Hepatic stellate cell (primary cell): ENCODE measurements around the gene ADGRA1.

Experiments
- DNase-seq: peaks from one replicate; pipeline ENCODE4 v3.0.0; 2011; ENCODE audit warnings: low spot score

ADGRA1 gene

DNA sequence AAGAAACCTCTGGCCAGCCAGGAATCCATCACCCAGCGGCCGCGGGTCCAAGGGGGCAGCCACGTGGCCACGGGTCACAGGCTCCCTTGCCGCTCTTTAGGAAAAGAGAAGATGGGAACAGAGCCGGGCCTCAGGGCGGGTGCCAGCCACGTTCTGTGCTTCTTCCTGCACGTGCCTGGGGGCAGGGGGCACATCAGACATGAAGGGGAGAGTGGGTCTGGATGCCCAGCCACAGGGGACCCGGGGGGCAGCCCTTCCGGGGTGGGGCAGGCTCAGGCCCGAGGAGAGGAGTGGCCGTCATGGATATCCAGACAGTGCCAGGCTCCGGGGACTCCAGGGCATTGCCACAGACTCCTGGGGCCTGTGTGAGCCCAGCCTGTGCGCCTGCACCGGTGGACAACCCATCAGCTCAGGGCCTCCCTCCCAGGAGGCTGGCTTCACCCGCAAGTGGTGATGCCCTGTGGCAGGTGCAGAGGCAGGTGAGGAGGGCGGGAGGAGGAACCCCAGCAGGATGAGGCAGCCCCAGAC is 31.0 kb upstream of the ADGRA1 start:
- DNase-seq, result no peak

- DNase-seq, result peak; percentile 37
Measured at GRCh38 chr10:133058331-133059092, 29.2 kb upstream of the ADGRA1 start.

DNA sequence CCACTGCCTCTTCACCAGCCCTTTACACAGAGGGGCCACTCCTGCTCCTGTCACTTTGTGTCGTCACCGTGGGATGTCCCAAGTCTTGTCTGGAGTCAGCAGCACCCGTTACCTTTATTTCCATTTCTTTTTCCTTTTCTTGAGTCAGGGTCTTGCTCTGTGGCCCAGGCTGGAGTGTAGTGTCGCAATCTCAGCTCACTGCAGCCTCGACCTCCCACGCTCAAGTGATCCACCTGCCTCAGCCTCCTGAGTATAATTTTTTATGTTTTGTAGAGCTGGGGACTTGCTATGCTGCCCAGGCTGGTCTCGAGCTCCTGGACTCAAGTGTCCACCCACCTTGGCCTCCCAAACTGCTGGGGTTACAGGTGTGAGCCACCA is 28.6 kb upstream of the ADGRA1 start:
- no peak for DNase-seq

GRCh38 chr10:133059571-133059970 is 28.2 kb upstream of the ADGRA1 start:
- no peak for DNase-seq

- DNase-seq, result no peak
Measured at GRCh38 chr10:133060022-133060421, 27.7 kb upstream of the ADGRA1 start.

DNA sequence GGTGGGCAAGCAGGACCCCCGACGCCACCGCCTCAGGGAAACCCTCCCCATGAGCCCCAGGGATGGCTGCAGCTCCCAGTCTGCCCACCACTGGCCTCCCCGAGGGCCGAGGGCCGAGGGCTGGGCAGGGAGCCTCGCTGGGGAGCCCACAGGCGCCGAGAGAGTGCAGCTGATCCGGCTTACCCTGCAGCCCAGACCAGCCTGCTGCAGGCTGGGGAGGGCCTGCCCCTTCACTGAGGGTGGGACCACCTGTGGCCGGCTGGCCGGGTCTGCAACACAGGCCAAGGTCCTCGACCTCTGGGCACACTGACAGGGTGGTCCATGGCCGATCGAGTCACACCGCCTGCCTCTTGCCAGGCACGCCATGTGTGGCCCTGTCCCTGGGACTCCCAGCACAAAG is 27.3 kb upstream of the ADGRA1 start:
- no peak for DNase-seq

DNA sequence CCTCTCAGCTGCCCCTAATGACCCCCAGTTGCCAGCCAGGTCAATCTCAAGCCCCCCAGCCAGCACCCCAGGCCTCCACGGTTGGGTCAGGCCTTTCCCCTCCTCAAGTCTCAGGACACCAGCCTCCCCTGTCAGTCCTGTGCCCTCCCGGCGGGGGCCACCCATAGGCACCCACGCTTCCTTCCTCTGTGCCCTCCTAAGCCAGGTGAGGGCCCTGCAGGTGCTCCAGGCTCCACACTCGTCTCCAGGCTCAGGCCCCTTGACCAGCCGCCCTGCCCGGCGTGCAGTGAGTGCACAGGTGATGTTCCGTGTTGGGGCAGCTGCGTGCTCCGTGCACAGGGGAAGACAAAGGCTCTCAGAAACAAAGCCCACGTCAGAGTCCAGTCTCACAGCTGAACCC is 26.8 kb upstream of the ADGRA1 start:
- DNase-seq, result no peak

DNA sequence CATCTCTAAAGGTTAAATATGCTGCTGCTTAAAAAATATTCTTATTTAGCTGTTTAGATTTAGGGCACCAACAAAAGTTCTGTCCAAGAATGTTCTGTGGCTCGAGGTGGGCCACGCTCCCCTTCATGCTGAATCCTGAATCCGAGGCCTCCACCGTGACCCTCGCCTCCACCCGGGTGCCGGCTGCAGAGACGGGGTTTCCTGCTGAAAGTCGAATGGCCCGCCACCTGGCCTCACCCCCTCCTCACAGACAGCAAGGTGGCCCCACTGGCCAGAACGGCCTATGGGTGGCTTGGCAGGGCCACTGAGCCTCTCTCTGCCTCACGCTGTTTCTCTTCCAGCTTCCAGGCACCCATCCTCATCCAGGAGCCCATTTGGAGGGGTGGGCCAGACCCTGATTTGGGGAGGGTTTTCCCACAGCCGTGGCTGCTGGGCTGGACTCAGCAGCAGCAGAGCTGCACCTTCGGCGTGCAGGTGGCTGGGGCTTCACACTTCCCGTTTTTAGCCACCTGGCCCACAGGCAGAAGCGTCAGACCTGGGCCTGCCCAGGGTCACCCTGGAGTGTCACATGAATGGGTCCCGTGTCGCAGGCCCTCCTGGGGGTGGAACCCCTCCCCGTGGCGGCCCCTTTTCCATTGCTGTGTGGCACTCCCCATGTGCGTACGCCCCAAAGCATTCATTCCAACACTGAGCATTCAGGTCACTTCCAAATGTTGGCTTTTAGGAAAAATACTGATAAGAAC is 26.3 kb upstream of the ADGRA1 start:
- no peak for DNase-seq

- DNase-seq, result no peak
Measured at GRCh38 chr10:133062085-133062484, 25.6 kb upstream of the ADGRA1 start.

GRCh38 chr10:133062635-133063034 is 25.1 kb upstream of the ADGRA1 start:
- no peak for DNase-seq

DNA sequence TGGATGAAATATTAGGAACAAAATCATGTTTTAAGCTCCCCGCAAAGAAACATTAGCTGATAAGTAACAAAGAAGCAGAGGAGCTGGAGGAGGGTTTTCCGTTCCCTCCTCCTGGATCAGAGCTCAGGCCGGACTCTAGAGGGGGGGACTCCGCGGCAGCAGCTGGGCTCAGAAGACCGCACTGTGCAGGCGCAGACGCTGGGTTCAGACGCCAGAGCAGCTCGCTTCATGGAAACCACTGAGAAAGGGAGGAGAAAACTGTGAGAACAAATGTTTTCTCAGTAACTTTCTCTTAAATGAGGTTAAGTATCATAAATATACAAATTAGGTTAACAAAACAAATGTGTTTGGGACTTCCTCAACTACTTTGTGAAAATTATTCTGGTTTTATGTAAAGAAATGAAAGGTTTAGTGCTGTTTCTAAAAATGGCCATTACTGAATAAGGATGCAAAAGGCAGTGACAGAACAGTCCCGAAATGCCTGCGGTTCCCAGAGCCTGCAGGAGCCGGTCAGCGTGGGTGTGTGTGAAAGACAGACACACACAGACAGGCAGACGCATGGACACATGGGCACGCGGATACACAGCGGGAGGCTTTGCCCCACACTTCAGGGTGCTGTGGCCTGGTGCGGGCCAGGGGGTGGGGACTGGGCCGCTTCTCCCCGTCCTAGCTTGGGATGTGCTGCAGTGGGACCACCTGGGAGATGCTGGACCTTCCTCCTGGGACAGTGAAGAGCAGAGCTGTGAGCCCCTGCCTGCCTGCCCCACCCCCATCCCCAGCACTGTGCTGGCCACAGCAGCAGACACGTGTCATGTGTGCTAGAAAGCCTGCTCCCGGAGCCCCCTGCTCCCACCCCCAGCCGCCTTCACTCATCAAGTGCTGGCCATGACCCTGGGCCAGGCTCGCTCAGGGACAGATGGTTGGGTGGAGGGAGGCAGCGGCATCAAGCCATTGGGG is 20.3 kb upstream of the ADGRA1 start:
- peak; percentile 36 for DNase-seq

DNA sequence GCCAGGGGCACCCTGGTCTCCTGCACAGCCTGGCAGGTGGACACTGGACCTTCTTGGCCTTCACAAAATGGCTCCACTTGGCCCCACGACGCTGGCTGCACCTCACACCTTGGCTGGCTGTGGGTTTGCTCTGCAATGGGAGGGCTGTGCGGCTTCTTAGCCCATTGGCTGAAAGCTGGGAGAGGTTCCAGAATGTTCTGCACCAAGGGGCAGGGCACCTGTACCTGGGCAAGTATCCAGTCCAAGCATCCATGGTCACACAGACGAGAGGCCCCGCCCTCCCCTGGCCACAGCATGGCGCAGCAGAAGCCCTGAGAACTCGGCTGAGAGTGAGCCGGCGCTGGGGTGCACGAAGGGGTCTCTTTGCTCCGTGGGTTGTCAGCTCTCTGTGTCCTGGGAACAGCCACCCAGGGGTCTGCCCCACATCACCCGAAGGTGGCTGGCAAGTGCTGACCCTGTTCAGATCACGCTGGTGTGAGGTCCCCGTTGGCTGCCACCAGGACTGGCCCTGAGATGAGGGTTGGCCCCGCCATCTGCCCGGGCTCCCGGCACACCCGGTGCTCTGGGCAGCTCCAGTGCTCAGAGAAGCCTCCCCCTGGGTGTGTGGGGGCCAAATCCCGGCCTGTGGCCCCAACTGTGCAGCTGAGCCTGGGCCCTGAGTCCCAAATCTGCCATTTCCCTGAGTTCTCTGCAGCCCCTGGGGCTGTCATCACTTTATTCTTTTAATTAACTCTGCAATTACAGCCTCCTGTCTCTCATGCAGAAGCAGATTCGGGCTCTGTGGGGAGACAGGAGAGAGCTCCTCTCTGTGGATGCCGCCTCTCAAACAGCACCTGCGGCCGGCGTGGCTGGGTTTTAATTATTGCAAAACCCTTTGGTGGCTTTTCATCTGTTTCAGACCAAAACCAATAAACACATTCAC is 19.4 kb upstream of the ADGRA1 start:
- DNase-seq, result no peak

GRCh38 chr10:133069033-133069525 is 18.6 kb upstream of the ADGRA1 start:
- DNase-seq, result no peak

DNA sequence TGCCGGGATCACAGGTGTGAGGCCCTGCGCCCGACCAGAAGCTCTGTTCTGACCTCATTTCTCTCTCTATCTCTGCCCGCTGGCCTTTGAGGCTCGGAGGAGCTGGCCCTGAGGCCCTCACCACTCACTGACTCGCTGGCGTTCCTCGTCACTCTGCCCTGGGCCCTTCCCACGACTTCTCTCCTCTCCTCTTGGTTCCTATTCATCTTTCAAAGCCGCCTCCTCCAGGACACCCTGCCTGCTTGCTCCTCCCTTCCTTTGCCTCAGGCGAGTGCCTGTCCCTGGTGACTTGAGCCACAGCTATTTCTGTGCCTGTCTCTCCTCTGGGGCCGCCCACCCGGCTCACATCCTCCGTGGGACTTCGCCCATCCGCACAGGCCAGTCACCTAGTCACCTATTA is 17.3 kb upstream of the ADGRA1 start:
- DNase-seq, result no peak

- no peak for DNase-seq
Measured at GRCh38 chr10:133070810-133071209, 16.9 kb upstream of the ADGRA1 start.

DNA sequence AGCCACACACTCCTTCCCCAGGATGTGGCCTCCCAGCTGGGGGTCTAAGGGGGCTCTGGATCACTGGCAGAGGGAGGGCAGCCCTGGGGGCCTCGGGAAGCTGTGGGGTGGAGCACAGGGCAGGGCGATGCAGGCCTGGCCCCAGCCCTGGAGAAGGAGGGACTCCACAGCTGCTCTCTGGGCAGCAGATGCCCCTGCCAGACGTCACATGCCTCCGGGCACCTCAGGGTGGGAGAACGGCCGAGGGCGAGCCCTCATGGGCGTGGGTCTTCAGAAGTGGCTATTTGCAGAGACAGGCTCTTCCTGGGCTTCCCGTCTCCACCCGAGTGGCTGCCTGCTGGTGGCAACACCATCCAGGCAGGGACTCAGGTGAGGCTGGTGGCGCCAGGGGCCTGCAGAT is 16.0 kb upstream of the ADGRA1 start:
- no peak for DNase-seq

- DNase-seq, result no peak
Measured at GRCh38 chr10:133072196-133072595, 15.5 kb upstream of the ADGRA1 start.

DNA sequence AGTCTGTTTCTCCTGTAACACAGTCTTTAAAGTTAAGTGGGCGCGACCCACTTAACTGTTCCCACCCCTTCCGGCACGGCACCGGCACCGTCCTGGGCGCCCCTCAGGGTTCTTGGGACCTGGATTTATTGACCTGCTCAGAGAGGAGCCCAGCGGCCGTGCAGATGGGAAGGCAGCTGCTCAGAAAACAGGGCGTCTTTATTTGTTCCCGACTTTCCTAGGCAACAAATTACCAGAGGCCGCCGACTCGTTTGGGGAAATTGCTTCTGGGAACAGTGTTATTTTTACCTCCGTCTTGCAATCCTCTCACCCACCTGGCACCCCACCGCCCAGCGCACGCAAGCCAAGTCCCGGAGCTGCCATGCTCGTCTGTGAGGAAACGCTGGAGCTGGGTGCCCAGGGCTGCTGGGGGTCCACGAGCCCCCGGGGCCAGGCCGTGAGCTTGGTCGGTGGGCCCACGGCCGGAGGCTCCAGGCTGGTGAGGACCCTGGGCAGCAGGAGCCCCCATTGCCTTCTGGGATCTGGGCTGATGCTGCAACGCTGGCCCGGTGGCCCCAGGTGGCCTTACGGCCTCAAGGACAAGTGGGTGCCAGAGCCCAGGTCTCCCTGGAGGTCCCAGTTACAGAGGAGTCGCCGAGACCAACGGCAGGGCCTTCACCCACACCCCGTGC is 14.9 kb upstream of the ADGRA1 start:
- DNase-seq, result no peak

DNA sequence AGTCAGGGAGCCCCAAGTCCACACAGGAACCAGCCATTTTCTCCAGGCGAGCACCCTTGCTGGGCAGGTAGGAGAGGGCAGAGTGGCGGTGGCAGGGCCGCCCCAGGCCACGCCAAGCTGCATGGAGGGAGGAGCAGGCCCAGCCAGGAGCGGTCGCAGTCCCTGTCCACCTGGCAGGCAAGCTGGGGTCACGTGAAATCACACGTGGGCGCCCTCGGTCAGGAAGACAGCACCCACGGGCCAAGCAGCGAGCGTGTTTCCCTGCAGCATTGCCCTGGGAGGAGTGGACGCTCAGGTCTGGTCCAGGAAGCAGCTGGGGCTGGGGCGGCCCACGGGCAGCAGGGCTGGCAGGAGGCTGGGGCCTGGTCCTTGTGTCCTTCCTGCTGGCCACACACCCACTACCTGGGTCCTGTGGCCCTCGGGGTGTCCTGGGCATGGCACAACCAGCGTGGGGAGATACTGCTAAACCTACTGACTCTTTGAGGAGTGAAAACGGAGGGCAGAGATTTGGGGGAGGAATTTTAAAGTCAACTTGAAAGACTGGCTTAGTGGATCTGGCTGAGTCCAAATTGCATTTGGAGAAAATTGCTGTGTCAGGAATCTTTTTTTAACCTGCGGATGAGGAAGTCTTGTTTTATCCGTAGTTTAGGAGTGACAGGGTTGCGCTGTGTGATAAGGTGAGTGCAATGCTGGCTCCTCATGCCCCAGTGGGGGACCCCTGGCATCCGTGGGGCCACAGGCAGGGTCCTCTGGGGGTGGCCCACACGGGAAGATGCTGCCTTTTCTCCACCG is 12.2 kb upstream of the ADGRA1 start:
- DNase-seq, result no peak
